GM23338 (cell line): Measurements from ENCODE around the gene SGCD. TPM values are rescaled to one million over a fixed set of nuclear protein-coding genes. Genes with fewer than 3 reads are reported as not detected.
A peak's percentile ranks its signal among the peaks of the same experiment; 100 is the strongest.

Experiments
- ATAC-seq: fragments of 200-7000 bp; cut with Tn5 transposase; 3 replicates; pipeline ENCODE4 v1.9.1; 2020
- DNase-seq: peaks from one replicate; pipeline ENCODE4 v3.0.0-alpha.2; 2015; ENCODE audit warnings: low spot score
- H2AFZ ChIP-seq: fragments of 200-600 bp; sonication (generic); 2 replicates; pipeline ENCODE4 v1.8.0; 2016; ENCODE audit warnings: antibody characterized with exemption, mild to moderate bottlenecking, moderate library complexity
- H3F3A ChIP-seq: fragments of 200-600 bp; sonication (generic); replicated peaks from 2 replicates; pipeline ENCODE4 v1.8.0; 2017; ENCODE audit warnings: antibody characterized with exemption, mixed run types, low read depth
- H3K27ac ChIP-seq: fragments of 200-600 bp; sonication (generic); 2 replicates; pipeline ENCODE4 v1.6.1; 2016; ENCODE audit warnings: low read depth
- H3K27me3 ChIP-seq: fragments of 200-600 bp; sonication (generic); 2 replicates; pipeline ENCODE4 v1.8.0; 2016; ENCODE audit warnings: mild to moderate bottlenecking, mixed run types, moderate library complexity; ENCODE audit not compliant: insufficient read depth
- H3K36me3 ChIP-seq: fragments of 200-600 bp; sonication (generic); 2 replicates; pipeline ENCODE4 v1.8.0; 2016; ENCODE audit warnings: mild to moderate bottlenecking; ENCODE audit not compliant: insufficient read depth
- H3K4me1 ChIP-seq: fragments of 200-600 bp; sonication (generic); 2 replicates; pipeline ENCODE4 v1.8.0; 2016; ENCODE audit warnings: mild to moderate bottlenecking, moderate library complexity; ENCODE audit not compliant: insufficient read depth
- H3K4me2 ChIP-seq: fragments of 200-600 bp; sonication (generic); 2 replicates; pipeline ENCODE4 v1.7.1; 2017; ENCODE audit warnings: mixed run types
- H3K4me3 ChIP-seq: fragments of 200-600 bp; sonication (generic); 2 replicates; pipeline ENCODE4 v1.6.1; 2016; ENCODE audit warnings: mixed run types
- H3K79me2 ChIP-seq: fragments of 200-600 bp; sonication (generic); replicated peaks from 2 replicates; pipeline ENCODE4 v1.8.0; 2017; ENCODE audit warnings: mild to moderate bottlenecking; ENCODE audit not compliant: insufficient read depth
- H3K9me2 ChIP-seq: fragments of 200-600 bp; sonication (generic); 2 replicates; pipeline ENCODE4 v1.8.0; 2017; ENCODE audit not compliant: insufficient read depth
- H4K20me1 ChIP-seq: fragments of 200-600 bp; sonication (generic); replicated peaks from 2 replicates; pipeline ENCODE4 v1.8.0; 2017; ENCODE audit warnings: mild to moderate bottlenecking; ENCODE audit not compliant: insufficient read depth
- H3K27ac Mint-ChIP-seq: 2 replicates; pipeline ENCODE4 v1.8.0; 2020; ENCODE audit warnings: inconsistent platforms, mild to moderate bottlenecking, moderate library complexity, mixed read lengths
- H3K27me3 Mint-ChIP-seq: 3 replicates; pipeline ENCODE4 v1.8.0; 2022; ENCODE audit warnings: low read depth, mild to moderate bottlenecking, moderate library complexity, mixed read lengths, inconsistent platforms; ENCODE audit not compliant: insufficient read depth, poor library complexity
- H3K36me3 Mint-ChIP-seq: 3 replicates; pipeline ENCODE4 v1.8.0; 2021; ENCODE audit warnings: low read depth, mild to moderate bottlenecking, inconsistent platforms, moderate library complexity, mixed read lengths
- H3K4me1 Mint-ChIP-seq: 3 replicates; pipeline ENCODE4 v1.8.0; 2020; ENCODE audit warnings: mild to moderate bottlenecking, inconsistent platforms, mixed read lengths
- H3K4me3 Mint-ChIP-seq: 3 replicates; pipeline ENCODE4 v1.8.0; 2021; ENCODE audit warnings: moderate library complexity, mild to moderate bottlenecking, inconsistent platforms, mixed read lengths
- H3K9me3 Mint-ChIP-seq: 3 replicates; pipeline ENCODE4 v1.8.0; 2020; ENCODE audit warnings: moderate library complexity, mild to moderate bottlenecking, inconsistent platforms, mixed read lengths
- CTCF ChIP-seq, 2 experiments: fragments of 200-600 bp in 1 of 2; sonication (generic) in 1 of 2; conservative IDR thresholded peaks; 2 replicates each; pipeline versions ENCODE4 v1.5.1 to v1.6.1; 2016 to 2017; ENCODE audit warnings: antibody characterized with exemption in 2 of 2, low read depth in 2 of 2, mild to moderate bottlenecking in 2 of 2, moderate library complexity in 1 of 2
- ETS1 ChIP-seq: IDR thresholded peaks from 2 replicates; pipeline ENCODE4 v1.6.1; 2016; ENCODE audit warnings: antibody characterized with exemption
- EZH2 ChIP-seq: fragments of 200-600 bp; sonication (generic); IDR thresholded peaks from one replicate; pipeline ENCODE4 v1.8.0; 2017; ENCODE audit warnings: antibody characterized with exemption, mild to moderate bottlenecking, low read depth; ENCODE audit not compliant: unreplicated experiment
- EZH2phosphoT487 ChIP-seq: fragments of 200-600 bp; sonication (generic); IDR thresholded peaks from one replicate; pipeline ENCODE4 v1.8.1; 2018; ENCODE audit warnings: antibody characterized with exemption; ENCODE audit not compliant: unreplicated experiment
- JUNB ChIP-seq: IDR thresholded peaks from one replicate; pipeline ENCODE4 v1.6.1; 2016; ENCODE audit warnings: antibody characterized with exemption; ENCODE audit not compliant: unreplicated experiment
- NANOG ChIP-seq: IDR thresholded peaks from 2 replicates; pipeline ENCODE4 v1.6.1; 2016; ENCODE audit warnings: antibody characterized with exemption, borderline replicate concordance
- POLR2AphosphoS5 ChIP-seq: IDR thresholded peaks from 2 replicates; pipeline ENCODE4 v1.6.1; 2016; ENCODE audit warnings: antibody characterized with exemption, low read depth
- ZNF331 ChIP-seq: fragments of 250-450 bp; sonication (Bioruptor Pico); IDR thresholded peaks from 2 replicates; pipeline ENCODE4 v1.5.0; 2020; ENCODE audit warnings: low read depth, mild to moderate bottlenecking, moderate library complexity
- polyA plus RNA-seq: library from polyadenylated mRNA; unstranded; fragments of >200 nt; fragmentation: Nextera tagmentation; extraction: Ambion mirVana; gene quantifications from 2 replicates; pipeline ENCODE4 v1.2.1, GENCODE V29; 2016
- total RNA-seq: library from RNA; depleted of rRNA; stranded (reverse); fragments of >200 nt; shearing (Covaris generic); gene quantifications from 2 replicates; pipeline ENCODE4 v1.2.3, GENCODE V29; 2014
- TF ChIP-seq, protein P1 (sequence below): fragments of 250-450 bp; sonication (Bioruptor Pico); IDR thresholded peaks from 2 replicates; pipeline ENCODE4 v1.5.0; 2020; ENCODE audit warnings: mild to moderate bottlenecking, moderate library complexity

SGCD gene
- total and polyA plus RNA-seq, 2 experiments from 2014 or later, result 0.03 to 0.05 TPM

GRCh38 chr5:156528673-156529072 lies 201.7 kb downstream of the SGCD start (continued):
- TF ChIP-seq, protein P1, sequence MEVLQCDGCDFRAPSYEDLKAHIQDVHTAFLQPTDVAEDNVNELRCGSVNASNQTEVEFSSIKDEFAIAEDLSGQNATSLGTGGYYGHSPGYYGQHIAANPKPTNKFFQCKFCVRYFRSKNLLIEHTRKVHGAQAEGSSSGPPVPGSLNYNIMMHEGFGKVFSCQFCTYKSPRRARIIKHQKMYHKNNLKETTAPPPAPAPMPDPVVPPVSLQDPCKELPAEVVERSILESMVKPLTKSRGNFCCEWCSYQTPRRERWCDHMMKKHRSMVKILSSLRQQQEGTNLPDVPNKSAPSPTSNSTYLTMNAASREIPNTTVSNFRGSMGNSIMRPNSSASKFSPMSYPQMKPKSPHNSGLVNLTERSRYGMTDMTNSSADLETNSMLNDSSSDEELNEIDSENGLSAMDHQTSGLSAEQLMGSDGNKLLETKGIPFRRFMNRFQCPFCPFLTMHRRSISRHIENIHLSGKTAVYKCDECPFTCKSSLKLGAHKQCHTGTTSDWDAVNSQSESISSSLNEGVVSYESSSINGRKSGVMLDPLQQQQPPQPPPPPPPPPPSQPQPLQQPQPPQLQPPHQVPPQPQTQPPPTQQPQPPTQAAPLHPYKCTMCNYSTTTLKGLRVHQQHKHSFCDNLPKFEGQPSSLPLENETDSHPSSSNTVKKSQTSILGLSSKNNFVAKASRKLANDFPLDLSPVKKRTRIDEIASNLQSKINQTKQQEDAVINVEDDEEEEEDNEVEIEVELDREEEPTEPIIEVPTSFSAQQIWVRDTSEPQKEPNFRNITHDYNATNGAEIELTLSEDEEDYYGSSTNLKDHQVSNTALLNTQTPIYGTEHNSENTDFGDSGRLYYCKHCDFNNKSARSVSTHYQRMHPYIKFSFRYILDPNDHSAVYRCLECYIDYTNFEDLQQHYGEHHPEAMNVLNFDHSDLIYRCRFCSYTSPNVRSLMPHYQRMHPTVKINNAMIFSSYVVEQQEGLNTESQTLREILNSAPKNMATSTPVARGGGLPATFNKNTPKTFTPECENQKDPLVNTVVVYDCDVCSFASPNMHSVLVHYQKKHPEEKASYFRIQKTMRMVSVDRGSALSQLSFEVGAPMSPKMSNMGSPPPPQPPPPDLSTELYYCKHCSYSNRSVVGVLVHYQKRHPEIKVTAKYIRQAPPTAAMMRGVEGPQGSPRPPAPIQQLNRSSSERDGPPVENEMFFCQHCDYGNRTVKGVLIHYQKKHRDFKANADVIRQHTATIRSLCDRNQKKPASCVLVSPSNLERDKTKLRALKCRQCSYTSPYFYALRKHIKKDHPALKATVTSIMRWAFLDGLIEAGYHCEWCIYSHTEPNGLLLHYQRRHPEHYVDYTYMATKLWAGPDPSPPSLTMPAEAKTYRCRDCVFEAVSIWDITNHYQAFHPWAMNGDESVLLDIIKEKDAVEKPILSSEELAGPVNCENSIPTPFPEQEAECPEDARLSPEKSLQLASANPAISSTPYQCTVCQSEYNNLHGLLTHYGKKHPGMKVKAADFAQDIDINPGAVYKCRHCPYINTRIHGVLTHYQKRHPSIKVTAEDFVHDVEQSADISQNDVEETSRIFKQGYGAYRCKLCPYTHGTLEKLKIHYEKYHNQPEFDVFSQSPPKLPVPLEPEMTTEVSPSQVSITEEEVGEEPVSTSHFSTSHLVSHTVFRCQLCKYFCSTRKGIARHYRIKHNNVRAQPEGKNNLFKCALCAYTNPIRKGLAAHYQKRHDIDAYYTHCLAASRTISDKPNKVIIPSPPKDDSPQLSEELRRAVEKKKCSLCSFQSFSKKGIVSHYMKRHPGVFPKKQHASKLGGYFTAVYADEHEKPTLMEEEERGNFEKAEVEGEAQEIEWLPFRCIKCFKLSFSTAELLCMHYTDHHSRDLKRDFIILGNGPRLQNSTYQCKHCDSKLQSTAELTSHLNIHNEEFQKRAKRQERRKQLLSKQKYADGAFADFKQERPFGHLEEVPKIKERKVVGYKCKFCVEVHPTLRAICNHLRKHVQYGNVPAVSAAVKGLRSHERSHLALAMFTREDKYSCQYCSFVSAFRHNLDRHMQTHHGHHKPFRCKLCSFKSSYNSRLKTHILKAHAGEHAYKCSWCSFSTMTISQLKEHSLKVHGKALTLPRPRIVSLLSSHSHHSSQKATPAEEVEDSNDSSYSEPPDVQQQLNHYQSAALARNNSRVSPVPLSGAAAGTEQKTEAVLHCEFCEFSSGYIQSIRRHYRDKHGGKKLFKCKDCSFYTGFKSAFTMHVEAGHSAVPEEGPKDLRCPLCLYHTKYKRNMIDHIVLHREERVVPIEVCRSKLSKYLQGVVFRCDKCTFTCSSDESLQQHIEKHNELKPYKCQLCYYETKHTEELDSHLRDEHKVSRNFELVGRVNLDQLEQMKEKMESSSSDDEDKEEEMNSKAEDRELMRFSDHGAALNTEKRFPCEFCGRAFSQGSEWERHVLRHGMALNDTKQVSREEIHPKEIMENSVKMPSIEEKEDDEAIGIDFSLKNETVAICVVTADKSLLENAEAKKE (CRISPR knock-in tag), result no peak
- TF ChIP-seq JUNB (no peak), ETS1 (no peak), NANOG (no peak)

DNA sequence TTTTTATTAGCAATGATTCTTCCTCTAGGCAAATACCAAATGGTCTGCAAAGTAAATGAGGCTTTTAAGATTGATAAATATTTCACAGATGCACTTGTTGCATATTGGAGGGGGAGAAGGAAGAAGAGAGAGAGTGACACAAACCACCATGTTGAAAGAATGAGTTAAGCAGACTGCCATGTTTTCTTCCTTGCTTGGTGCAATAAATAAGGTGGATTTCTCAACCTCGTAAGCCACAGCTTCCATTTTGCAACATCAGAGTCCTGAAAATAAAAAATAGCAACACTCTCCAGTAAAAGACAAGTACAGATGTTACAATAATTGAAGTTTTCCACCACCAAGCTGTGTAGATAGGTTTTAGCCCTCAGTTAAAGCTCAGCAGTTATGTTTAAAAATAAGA lies 202.9 kb downstream of the SGCD start:
- no peaks in the 10 kb centered on the region for H3K27me3 Mint-ChIP-seq
- Histone ChIP-seq H3K27ac (no peak overlapping the region), H2AFZ (peak overlapping the region; percentile 5; the same call in 1 of the 2 replicates), H3K4me3 (no peak overlapping the region), H3K36me3 (no peaks in the 10 kb centered on the region), H3K27me3 (no peaks in the 10 kb centered on the region), H4K20me1 (no peaks in the 10 kb centered on the region), H3K9me2 (no peaks in the 10 kb centered on the region), H3F3A (no peaks in the 10 kb centered on the region), H3K79me2 (no peaks in the 10 kb centered on the region), H3K4me2 (no peak overlapping the region), H3K4me1 (no peaks in the 10 kb centered on the region)
- H3K4me1 Mint-ChIP-seq, result no peaks in the 10 kb centered on the region
- no peaks in the 10 kb centered on the region for H3K9me3 Mint-ChIP-seq
- H3K27ac Mint-ChIP-seq, result no peak overlapping the region
- no peak overlapping the region for H3K4me3 Mint-ChIP-seq
- no peak for DNase-seq
- H3K36me3 Mint-ChIP-seq, result no peaks in the 10 kb centered on the region
- ATAC-seq, result no peak
- TF ChIP-seq EZH2phosphoT487 (no peak), POLR2AphosphoS5 (no peak), ETS1 (no peak), ZNF331 (CRISPR knock-in tag) (no peak), JUNB (no peak), CTCF (conservative IDR thresholded peaks at IDR 0.05; ENCODE audit: low read depth in 2 of 2) (no peak), EZH2 (no peak)
